HepG2 (cell line): Measurements from ENCODE around the gene SAMSN1.

Experiments used
- AGO2 ChIP-seq: fragments of 200-400 bp; formaldehyde crosslinking; optimal IDR thresholded peaks from 2 replicates; pipeline ENCODE3; 2017; ENCODE audit warnings: mild to moderate bottlenecking, low read depth, low read length, moderate library complexity
- AHDC1 ChIP-seq: sonication (generic); formaldehyde crosslinking; IDR thresholded peaks from 2 replicates; pipeline ENCODE4 v1.5.1; 2020; ENCODE audit warnings: mild to moderate bottlenecking, missing genetic modification reagents, borderline replicate concordance
- CTCF ChIP-seq: sonication (generic); formaldehyde crosslinking; IDR thresholded peaks from 2 replicates; pipeline ENCODE4 v1.5.0; 2020; ENCODE audit warnings: mild to moderate bottlenecking, missing genetic modification reagents, moderate library complexity
- ESRRA ChIP-seq: sonication (generic); formaldehyde crosslinking; IDR thresholded peaks from 2 replicates; pipeline ENCODE4 v1.5.1; 2020; ENCODE audit warnings: mild to moderate bottlenecking, low read depth, missing genetic modification reagents
- ETV6 ChIP-seq: sonication (generic); formaldehyde crosslinking; conservative IDR thresholded peaks from 2 replicates; pipeline ENCODE4 v1.4.0; 2020; ENCODE audit warnings: missing genetic modification reagents
- FOXM1 ChIP-seq: sonication (generic); formaldehyde crosslinking; IDR thresholded peaks from 2 replicates; pipeline ENCODE4 v1.5.0; 2020; ENCODE audit warnings: missing genetic modification reagents
- KDM1A ChIP-seq: IDR thresholded peaks from 2 replicates; pipeline ENCODE4 v1.6.1; 2016; ENCODE audit warnings: missing compliant biosample characterization
- KDM5A ChIP-seq: fragments of 200-600 bp; sonication (generic); IDR thresholded peaks from 2 replicates; pipeline ENCODE4 v1.7.0; 2018; ENCODE audit warnings: antibody characterized with exemption, mild to moderate bottlenecking, low read length, borderline replicate concordance
- LBX2 ChIP-seq: sonication (generic); formaldehyde crosslinking; IDR thresholded peaks from 2 replicates; pipeline ENCODE4 v1.5.0; 2020; ENCODE audit warnings: missing genetic modification reagents, mild to moderate bottlenecking, borderline replicate concordance
- NFYB ChIP-seq: sonication (generic); formaldehyde crosslinking; IDR thresholded peaks from 2 replicates; pipeline ENCODE4 v1.4.0; 2020; ENCODE audit warnings: missing genetic modification reagents
- POLR2G ChIP-seq: fragments of 200-400 bp; formaldehyde crosslinking; IDR thresholded peaks from 2 replicates; pipeline ENCODE4 v1.6.1; 2018; ENCODE audit warnings: mild to moderate bottlenecking, low read depth, low read length, moderate library complexity
- SOX6 ChIP-seq, 2 experiments: fragments of 450-650 bp in 1 of 2; sonication (generic) in 1 of 2; formaldehyde crosslinking in 1 of 2; IDR thresholded peaks; 2 replicates each; pipeline versions ENCODE4 v1.4.0 to v1.6.1; 2017 to 2020; ENCODE audit warnings: antibody characterized with exemption in 1 of 2, mild to moderate bottlenecking in 1 of 2, missing genetic modification reagents in 1 of 2
- ZKSCAN1 ChIP-seq: fragments of 150-350 bp; IDR thresholded peaks from 2 replicates; pipeline ENCODE4 v1.6.1; 2014; ENCODE audit warnings: low read length
- ZNF761 ChIP-seq: sonication (generic); formaldehyde crosslinking; conservative IDR thresholded peaks from 2 replicates; pipeline ENCODE4 v1.4.0; 2020; ENCODE audit warnings: mild to moderate bottlenecking, missing genetic modification reagents

- TF ChIP-seq ESRRA (CRISPR knock-in tag) (no peak), SOX6 (IDR thresholded peaks at IDR 0.05) (no peak), SOX6 (CRISPR knock-in tag; IDR thresholded peaks at IDR 0.05) (no peak), NFYB (CRISPR knock-in tag) (no peak), POLR2G (no peak), ETV6 (CRISPR knock-in tag) (no peak), KDM1A (CRISPR knock-in tag) (no peak), FOXM1 (CRISPR knock-in tag) (no peak), ZNF761 (CRISPR knock-in tag) (no peak), KDM5A (no peak), AHDC1 (no peak), CTCF (no peak), ZKSCAN1 (no peak), LBX2 (no peak), AGO2 (no peak)
These were observed 22.9 kb downstream of the SAMSN1 start for GRCh38 chr21:14523234-14523633.
